GM12801 (cell line): Measurements from ENCODE around the gene AMMECR1.

Source experiments
- TF ChIP-seq, protein P1 (sequence below): IDR thresholded peaks from one replicate; pipeline ENCODE4 v1.5.1; 2011; ENCODE audit warnings: control low read depth; ENCODE audit not compliant: insufficient read length; ENCODE audit errors: extremely low read depth

Gene AMMECR1

DNA sequence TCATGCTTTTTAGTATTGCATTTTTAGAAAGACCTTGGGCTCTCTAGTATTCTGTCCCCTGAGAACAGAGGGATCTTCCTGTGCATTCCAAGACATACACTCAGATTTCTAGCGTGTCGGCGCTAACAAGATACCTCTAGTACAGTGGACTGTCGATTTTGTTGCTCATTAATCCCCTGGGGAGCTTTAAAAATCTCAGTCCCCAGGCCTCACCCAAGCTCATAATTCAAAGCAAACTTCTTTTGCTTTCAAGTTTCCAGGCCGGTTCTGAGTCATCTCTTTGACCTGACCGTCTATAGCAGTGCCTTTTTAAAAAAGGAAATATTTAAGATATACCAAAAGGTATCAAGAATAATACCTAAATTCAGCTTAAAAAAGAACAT, 137.0 kb downstream of the AMMECR1 start:
- TF ChIP-seq, protein P1, sequence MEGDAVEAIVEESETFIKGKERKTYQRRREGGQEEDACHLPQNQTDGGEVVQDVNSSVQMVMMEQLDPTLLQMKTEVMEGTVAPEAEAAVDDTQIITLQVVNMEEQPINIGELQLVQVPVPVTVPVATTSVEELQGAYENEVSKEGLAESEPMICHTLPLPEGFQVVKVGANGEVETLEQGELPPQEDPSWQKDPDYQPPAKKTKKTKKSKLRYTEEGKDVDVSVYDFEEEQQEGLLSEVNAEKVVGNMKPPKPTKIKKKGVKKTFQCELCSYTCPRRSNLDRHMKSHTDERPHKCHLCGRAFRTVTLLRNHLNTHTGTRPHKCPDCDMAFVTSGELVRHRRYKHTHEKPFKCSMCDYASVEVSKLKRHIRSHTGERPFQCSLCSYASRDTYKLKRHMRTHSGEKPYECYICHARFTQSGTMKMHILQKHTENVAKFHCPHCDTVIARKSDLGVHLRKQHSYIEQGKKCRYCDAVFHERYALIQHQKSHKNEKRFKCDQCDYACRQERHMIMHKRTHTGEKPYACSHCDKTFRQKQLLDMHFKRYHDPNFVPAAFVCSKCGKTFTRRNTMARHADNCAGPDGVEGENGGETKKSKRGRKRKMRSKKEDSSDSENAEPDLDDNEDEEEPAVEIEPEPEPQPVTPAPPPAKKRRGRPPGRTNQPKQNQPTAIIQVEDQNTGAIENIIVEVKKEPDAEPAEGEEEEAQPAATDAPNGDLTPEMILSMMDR: no peak

DNA sequence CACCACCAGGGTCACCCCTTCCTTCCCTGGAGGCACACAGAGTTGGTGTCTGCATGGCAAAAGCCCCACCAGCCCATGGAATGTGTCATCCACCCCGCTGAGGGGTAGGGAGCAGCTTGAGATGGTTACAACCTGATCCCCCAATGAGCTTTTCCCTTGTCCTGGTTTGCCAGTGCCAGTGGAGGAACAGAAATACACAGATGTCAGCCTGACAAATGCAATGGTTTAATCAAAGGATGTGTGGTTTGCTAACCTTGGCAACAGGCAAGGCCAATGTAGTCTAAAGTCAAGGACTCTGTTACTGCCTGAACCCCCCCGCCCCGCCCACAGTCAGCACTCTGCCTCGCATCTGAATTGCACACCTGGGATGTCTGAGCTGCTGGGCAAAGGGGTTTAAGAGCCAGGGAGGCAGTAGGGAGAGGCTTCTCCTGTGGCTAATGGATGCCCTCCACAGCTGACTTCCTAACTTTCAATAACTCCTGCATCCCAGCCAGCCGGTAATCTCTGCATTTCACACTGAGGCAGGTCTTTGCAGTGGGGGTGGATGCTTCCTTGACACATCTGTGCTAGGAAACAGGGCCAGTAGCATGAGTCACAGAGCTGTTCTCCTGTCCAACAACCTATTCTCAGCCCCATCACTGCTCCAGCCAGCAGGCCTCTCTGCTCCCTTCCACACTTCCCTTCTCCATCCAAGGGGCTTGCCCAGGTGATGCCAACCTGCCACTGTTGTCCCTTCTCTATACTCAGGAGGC, 137.5 kb downstream of the AMMECR1 start:
- TF ChIP-seq, protein P1: no peak

DNA sequence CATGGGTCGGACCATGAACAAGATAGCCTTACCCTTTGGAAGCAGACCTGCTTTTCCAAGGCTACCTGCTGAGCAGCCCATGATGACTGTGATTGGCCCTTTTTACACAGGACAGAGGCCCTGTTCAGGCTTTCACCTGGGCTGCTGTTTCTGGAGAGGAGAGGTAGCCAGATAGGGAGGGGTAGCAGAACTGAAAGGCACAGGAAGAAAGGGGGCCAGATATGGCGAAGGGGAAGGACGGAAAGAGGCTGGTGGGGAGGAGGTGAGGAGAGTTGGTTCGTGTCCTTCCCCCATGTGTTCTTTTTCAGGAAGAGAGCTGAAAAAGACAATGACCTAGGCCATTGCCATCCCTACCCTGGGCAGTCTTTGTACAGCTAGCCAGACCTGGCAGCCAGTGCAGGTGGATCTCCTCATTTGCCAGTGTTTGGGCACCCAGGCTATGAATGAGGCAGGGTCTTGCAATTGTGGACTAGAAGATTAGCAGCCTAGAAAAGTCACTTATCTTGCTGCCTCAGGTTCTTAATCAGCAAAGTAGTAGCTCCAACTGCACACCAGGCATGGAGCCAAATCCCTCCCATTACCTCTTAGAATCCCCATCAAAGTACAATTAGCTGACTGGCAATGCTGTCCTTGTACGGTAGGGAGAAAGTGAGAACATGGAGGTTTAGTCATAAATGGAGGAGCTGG, 139.6 kb downstream of the AMMECR1 start:
- TF ChIP-seq, protein P1: no peak

DNA sequence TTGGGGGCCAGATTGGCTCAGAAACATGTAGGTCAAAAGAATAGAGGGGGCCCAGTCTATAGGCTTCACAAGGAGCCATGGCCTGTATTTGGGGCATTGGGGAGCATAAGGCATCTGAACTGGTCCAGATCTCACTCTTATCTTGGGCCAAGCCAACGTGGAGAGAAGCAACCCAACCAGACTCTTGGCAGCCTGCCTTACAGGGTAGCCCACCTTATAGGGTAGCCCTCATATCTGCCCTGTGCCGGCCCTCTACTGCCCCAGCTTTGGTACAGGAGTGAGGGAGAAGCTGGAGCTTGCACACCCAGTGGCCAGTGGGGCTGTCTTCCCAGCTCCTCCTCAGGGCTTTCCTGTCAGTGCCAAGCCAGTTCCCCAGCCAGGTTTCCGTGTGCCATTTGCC, 142.2 kb downstream of the AMMECR1 start:
- TF ChIP-seq, protein P1: no peak

DNA sequence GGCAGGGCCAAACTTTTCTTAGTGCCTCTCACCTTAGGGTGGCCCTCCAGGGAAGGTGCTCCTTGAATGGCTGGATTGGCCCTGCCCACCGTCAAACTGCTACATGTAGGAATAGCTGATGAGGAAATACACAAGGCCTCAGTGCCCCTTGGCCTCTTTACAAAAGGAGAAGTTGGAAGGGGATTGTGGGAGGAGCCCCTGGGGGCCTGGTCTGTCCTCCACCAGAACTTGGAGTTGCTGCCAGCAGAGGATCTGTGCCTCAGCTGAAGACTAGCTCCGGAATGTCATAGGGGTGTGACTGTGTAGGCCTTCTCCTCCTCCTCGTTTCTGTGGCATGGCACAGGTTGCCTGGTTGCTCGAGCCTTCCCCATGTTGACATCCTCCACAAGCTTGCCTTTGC, 142.7 kb downstream of the AMMECR1 start:
- TF ChIP-seq, protein P1: no peak

DNA sequence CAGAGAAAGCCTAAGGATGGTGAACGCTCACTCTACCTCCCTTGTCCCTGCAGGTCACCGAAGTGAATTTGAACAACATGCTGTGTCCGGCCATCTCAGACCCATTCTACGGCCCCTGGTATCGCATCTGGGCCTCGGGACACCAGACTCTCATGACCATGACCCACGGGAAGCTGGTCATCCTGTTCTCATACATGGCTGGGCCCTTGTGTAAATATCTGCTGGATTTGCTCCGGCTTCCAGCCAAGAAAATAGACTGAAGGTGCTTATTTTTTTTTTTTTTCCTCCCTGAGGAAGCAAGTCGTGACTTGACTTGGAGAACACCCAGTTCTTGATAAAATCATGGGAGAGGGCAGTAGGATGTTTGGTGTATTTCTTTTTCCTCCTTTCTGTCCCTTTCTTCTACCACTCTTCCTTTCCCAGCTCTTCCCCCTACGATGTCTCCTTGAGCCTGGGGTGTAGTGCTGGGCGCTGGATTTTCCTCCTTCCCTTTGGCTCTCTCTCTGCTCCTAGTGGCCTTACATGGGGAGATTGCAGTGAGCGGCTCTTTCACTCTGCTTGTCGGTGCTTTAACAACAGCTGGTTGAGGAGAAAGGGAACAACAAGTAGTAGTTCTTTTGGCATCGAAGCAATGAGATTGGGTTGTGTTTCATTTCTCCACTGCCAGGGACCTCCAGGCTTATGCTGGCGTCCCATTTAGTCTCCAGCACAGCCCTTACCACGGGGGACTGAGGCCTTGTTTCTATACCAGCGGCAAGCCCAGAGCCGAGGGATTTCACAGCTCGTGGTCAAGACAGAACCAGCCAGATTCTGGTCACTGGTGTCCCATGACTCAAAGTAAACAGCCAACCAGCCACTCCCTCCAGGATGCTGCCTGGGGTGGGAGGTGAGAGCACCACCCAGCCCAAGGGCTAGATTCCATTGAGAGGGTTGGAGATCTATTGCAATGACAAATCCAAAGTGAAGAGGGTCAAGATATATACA, 144.4 kb downstream of the AMMECR1 start:
- TF ChIP-seq, protein P1: no peak

DNA sequence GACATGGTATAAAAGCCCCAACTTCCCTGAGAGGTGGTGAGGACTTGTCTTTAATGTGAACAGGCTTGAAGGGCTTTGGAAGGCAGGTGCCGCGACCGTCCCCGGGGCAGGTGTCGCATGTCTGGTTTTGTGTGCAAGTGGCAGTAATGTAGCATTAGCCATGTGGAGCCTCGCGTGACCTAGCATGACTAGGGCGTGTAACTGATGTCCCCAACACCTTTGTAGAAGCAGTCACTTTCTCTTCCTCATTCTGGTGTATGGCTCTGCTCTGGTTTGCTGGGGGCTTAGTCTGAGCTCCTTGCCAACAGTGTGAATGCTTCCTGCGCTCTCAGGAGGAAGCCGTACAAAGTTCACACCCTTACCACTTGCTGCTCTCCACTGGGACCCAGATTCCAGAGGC, 145.7 kb downstream of the AMMECR1 start:
- TF ChIP-seq, protein P1: no peak
